Hepatocyte (in vitro differentiated cells): ENCODE measurements around the gene FOXK1. TPM values are rescaled to one million over a fixed set of nuclear protein-coding genes. Genes with fewer than 3 reads are reported as not detected.

ENCODE experiments used
- DNase-seq: peaks from one replicate; pipeline ENCODE4 v3.0.0-alpha.2; 2016; ENCODE audit warnings: low spot score
- H2AFZ ChIP-seq: fragments of 200-600 bp; sonication (generic); 2 replicates; pipeline ENCODE4 v1.6.0; 2016; ENCODE audit warnings: antibody characterized with exemption, mild to moderate bottlenecking
- H3K27ac ChIP-seq: fragments of 200-600 bp; sonication (generic); 2 replicates; pipeline ENCODE4 v1.5.1; 2016; ENCODE audit warnings: mild to moderate bottlenecking
- H3K27me3 ChIP-seq: fragments of 200-600 bp; sonication (generic); 2 replicates; pipeline ENCODE4 v1.6.1; 2016
- H3K36me3 ChIP-seq: fragments of 200-600 bp; sonication (generic); replicated peaks from 2 replicates; pipeline ENCODE4 v1.5.1; 2016; ENCODE audit warnings: low read depth; ENCODE audit not compliant: insufficient read depth
- H3K4me1 ChIP-seq: fragments of 200-600 bp; sonication (generic); 2 replicates; pipeline ENCODE4 v1.5.1; 2016; ENCODE audit warnings: mild to moderate bottlenecking, moderate library complexity; ENCODE audit not compliant: insufficient read depth
- H3K4me2 ChIP-seq: fragments of 200-600 bp; sonication (generic); 2 replicates; pipeline ENCODE4 v1.6.0; 2016
- H3K4me3 ChIP-seq: fragments of 200-600 bp; sonication (generic); 2 replicates; pipeline ENCODE4 v1.5.1; 2016; ENCODE audit warnings: mild to moderate bottlenecking
- H3K79me2 ChIP-seq: fragments of 200-600 bp; sonication (generic); 2 replicates; pipeline ENCODE4 v1.6.0; 2017; ENCODE audit warnings: mild to moderate bottlenecking
- H3K9me2 ChIP-seq: fragments of 200-600 bp; sonication (generic); replicated peaks from 2 replicates; pipeline ENCODE4 v1.6.0; 2017; ENCODE audit warnings: mild to moderate bottlenecking; ENCODE audit not compliant: insufficient read depth
- H3K9me3 ChIP-seq: fragments of 200-600 bp; sonication (generic); 2 replicates; pipeline ENCODE4 v1.5.1; 2016; ENCODE audit warnings: low read depth, mild to moderate bottlenecking
- H4K20me1 ChIP-seq: fragments of 200-600 bp; sonication (generic); 2 replicates; pipeline ENCODE4 v1.6.0; 2016; ENCODE audit warnings: mild to moderate bottlenecking; ENCODE audit not compliant: insufficient read depth, poor library complexity, severe bottlenecking
- EZH2 ChIP-seq: fragments of 200-600 bp; sonication (generic); IDR thresholded peaks from 2 replicates; pipeline ENCODE4 v1.6.1; 2016; ENCODE audit warnings: antibody characterized with exemption, mild to moderate bottlenecking, borderline replicate concordance
- EZH2phosphoT487 ChIP-seq: fragments of 200-600 bp; sonication (generic); IDR thresholded peaks from one replicate; pipeline ENCODE4 v1.6.1; 2018; ENCODE audit warnings: antibody characterized with exemption, mild to moderate bottlenecking, low read depth, moderate library complexity; ENCODE audit not compliant: unreplicated experiment, severe bottlenecking
- WGBS: methylation state at CpG from one replicate; pipeline ENCODE4 v1.1.6; 2016; ENCODE audit warnings: low lambda C conversion rate; ENCODE audit errors: missing lambda C conversion rate; 5-methylcytosine and 5-hydroxymethylcytosine counted together
- polyA plus RNA-seq: library from polyadenylated mRNA; unstranded; fragments of >200 nt; fragmentation: Nextera tagmentation; extraction: Ambion mirVana; gene quantifications from 2 replicates; pipeline ENCODE4 v1.2.1, GENCODE V29; 2016
- total RNA-seq: library from RNA; depleted of rRNA; stranded (reverse); fragments of >200 nt; gene quantifications from 2 replicates; pipeline ENCODE4 v1.2.3, GENCODE V29; 2014
- TF ChIP-seq, protein P1 (sequence below): fragments of 200-600 bp; sonication (generic); IDR thresholded peaks from 2 replicates; pipeline ENCODE4 v1.5.1; 2016; ENCODE audit warnings: antibody characterized with exemption, mild to moderate bottlenecking; ENCODE audit not compliant: poor library complexity

The FOXK1 gene
- total and polyA plus RNA-seq, 2 experiments from 2014 or later = 8.3 to 17.8 TPM

DNA sequence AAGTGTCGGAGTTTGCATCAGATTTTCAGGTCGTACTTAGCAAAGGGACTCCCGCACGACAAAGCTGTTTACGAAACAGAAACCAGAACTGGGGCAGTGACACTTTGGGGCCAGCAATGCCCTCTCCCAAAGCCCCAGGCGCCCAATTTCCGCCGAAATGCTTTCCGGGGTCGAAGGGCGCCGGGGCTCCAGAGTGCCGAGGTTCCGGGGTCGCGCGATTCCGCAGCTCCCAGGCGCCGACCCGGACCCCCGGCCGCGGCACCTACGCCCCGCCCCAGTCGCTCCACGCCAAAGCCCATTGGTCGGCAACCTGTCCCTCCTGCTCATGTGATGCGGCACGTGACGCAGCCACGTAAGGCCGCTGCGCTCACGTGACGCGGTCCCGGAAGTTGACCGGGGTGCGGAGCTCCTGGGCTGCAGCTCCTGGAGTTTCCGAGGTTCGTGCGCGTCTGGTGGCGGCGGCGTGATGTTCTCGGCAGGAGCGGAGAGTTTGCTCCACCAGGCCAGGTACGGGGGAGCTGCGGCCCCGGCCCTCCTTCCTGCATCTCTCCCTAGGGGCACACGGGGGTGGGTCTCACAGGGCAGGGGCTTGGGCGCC lies 93.3 kb downstream of the FOXK1 start, which contains the start of gene AP5Z1:
AP5Z1 (plus strand) TSS at position 374 of the 598 bp plus-strand sequence; CDS start at position 467, 93 bp downstream.
- peaks cover 45% of the 10 kb centered on the region for H3K79me2 ChIP-seq
- peaks cover 13% of the 10 kb centered on the region for H4K20me1 ChIP-seq
- H3K9me2 ChIP-seq = no peaks in the 10 kb centered on the region
- H3K36me3 ChIP-seq = no peaks in the 10 kb centered on the region
- H3K4me2 ChIP-seq = peak within 1 kb of the TSS; percentile 86
- H2AFZ ChIP-seq = peak within 1 kb of the TSS; percentile 85
- H3K27ac ChIP-seq = peak within 1 kb of the TSS; percentile 94
- peak; percentile 99 for DNase-seq
- H3K4me1 ChIP-seq = peaks cover 9% of the 10 kb centered on the region
- peak within 1 kb of the TSS; percentile 83 for H3K4me3 ChIP-seq
- under 1% methylated on average over 54 of the region's 55 CpGs for WGBS
- no peak for TF ChIP-seq EZH2
- TF ChIP-seq, protein P1, sequence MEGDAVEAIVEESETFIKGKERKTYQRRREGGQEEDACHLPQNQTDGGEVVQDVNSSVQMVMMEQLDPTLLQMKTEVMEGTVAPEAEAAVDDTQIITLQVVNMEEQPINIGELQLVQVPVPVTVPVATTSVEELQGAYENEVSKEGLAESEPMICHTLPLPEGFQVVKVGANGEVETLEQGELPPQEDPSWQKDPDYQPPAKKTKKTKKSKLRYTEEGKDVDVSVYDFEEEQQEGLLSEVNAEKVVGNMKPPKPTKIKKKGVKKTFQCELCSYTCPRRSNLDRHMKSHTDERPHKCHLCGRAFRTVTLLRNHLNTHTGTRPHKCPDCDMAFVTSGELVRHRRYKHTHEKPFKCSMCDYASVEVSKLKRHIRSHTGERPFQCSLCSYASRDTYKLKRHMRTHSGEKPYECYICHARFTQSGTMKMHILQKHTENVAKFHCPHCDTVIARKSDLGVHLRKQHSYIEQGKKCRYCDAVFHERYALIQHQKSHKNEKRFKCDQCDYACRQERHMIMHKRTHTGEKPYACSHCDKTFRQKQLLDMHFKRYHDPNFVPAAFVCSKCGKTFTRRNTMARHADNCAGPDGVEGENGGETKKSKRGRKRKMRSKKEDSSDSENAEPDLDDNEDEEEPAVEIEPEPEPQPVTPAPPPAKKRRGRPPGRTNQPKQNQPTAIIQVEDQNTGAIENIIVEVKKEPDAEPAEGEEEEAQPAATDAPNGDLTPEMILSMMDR = no peak
- no peak for TF ChIP-seq EZH2phosphoT487
- no peaks in the 10 kb centered on the region for H3K9me3 ChIP-seq
- H3K27me3 ChIP-seq = no peaks in the 10 kb centered on the region

DNA sequence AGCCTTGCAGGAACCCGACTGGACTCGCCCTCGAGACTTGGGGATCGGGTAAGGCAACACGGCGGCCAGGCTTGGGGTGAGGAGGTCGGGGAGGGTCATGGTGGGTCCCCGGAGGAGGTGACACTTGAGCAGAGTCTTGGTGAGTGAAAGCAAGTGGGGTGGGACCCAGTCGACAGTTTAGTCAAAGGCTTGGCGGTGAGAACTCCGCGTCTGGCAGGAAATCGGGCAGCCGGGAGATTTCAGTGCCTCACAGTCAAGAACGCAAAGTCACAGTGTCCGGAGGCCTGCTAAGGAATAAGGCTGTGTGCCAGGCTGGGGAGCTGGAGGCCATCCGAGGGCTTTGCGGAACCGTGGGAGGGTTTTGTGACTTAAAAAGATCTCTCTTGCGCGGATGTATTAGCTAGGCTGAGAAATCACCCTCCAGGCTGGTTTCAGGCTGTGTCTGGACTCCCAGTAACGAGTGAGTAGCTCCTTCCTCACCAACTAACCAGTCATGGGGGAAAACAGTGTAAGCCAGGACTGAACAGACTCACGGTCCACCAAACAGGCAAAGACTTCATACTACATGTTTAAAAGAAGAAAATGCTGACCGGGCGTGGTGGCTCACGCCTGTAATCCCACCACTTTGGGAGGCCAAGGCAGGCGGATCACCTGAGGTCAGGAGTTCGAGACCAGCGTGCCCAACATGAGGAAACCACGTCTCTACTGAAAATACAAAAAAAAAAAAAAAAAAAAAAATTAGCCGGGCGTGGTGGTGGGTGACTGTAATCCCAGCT lies 93.9 kb downstream of the FOXK1 start:
- H3K4me2 ChIP-seq = peak overlapping the region; percentile 86

DNA sequence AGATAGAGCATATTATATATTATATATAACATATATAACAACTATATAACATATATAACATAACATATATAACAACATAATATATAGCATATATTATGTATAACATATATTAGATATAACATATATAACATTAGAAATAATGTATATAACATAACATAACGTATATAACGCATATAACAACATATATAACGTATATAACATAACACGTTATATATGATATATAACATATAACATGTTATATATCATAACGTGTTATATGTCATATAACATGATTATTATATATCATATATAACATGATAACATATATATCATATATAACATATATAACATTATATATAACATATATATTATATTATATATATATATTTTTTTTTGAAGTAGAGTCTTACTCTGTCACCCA lies 97.0 kb downstream of the FOXK1 start:
- no peaks in the 10 kb centered on the region for H3K36me3 ChIP-seq
- peaks cover 47% of the 10 kb centered on the region for H3K79me2 ChIP-seq
- no peak for DNase-seq

More for the DNA sequence above, 93.9 kb downstream of the FOXK1 start:
- TF ChIP-seq EZH2 = no peak
- TF ChIP-seq, protein P1 = no peak
- TF ChIP-seq EZH2phosphoT487 = no peak
- peaks cover 9% of the 10 kb centered on the region for H3K4me1 ChIP-seq
- peaks cover 13% of the 10 kb centered on the region for H4K20me1 ChIP-seq
- WGBS = 34% methylated on average over 29 of the region's 32 CpGs
- H3K4me3 ChIP-seq = peak overlapping the region; percentile 72
- no peaks in the 10 kb centered on the region for H3K9me3 ChIP-seq
- H3K27ac ChIP-seq = peak overlapping the region; percentile 94
- H3K9me2 ChIP-seq = no peaks in the 10 kb centered on the region
- DNase-seq = peak; percentile 61
- H3K79me2 ChIP-seq = peaks cover 47% of the 10 kb centered on the region
- peak overlapping the region; percentile 61 for H2AFZ ChIP-seq
- no peaks in the 10 kb centered on the region for H3K36me3 ChIP-seq
- H3K27me3 ChIP-seq = no peaks in the 10 kb centered on the region

More for the DNA sequence above, 97.0 kb downstream of the FOXK1 start:
- 98% methylated on average over 5 of the region's 5 CpGs for whole genome bisulfite sequencing
- H3K9me2 ChIP-seq = no peaks in the 10 kb centered on the region
- H3K4me2 ChIP-seq = no peak overlapping the region
- no peaks in the 10 kb centered on the region for H3K9me3 ChIP-seq
- H3K27me3 ChIP-seq = no peaks in the 10 kb centered on the region
- no peak overlapping the region for H3K27ac ChIP-seq
- peaks cover 13% of the 10 kb centered on the region for H4K20me1 ChIP-seq
- H2AFZ ChIP-seq = no peak overlapping the region
- H3K4me1 ChIP-seq = peaks cover 9% of the 10 kb centered on the region
- H3K4me3 ChIP-seq = no peak overlapping the region
- TF ChIP-seq EZH2 (no peak), EZH2phosphoT487 (no peak)
- TF ChIP-seq, protein P1 = no peak
